Smooth muscle cell (in vitro differentiated cells): ENCODE measurements around the gene NECTIN2. TPM values are rescaled to one million over a fixed set of nuclear protein-coding genes. Genes with fewer than 3 reads are reported as not detected.

Experiments
- DNase-seq: peaks from one replicate; lab custom pipeline; 2025; ENCODE audit not compliant: unreplicated experiment; lab: John Stamatoyannopoulos, UW
- H2AFZ ChIP-seq: fragments of 200-600 bp; sonication (generic); 2 replicates; pipeline ENCODE4 v1.6.0; 2016; ENCODE audit warnings: antibody characterized with exemption, low read depth, mild to moderate bottlenecking
- H3F3A ChIP-seq: fragments of 200-600 bp; sonication (generic); 2 replicates; pipeline ENCODE4 v1.6.0; 2017; ENCODE audit warnings: antibody characterized with exemption, low read depth
- H3K27ac ChIP-seq: fragments of 200-600 bp; sonication (generic); 2 replicates; pipeline ENCODE4 v1.5.1; 2016; ENCODE audit warnings: low read depth, mild to moderate bottlenecking
- H3K27me3 ChIP-seq: fragments of 200-600 bp; sonication (generic); 2 replicates; pipeline ENCODE4 v1.6.1; 2016; ENCODE audit warnings: low read depth, mild to moderate bottlenecking
- H3K36me3 ChIP-seq: fragments of 200-600 bp; sonication (generic); 2 replicates; pipeline ENCODE4 v1.5.1; 2016; ENCODE audit warnings: low read depth
- H3K4me1 ChIP-seq: fragments of 200-600 bp; sonication (generic); 2 replicates; pipeline ENCODE4 v1.5.1; 2016; ENCODE audit warnings: low read depth
- H3K4me2 ChIP-seq: fragments of 200-600 bp; sonication (generic); 2 replicates; pipeline ENCODE4 v1.6.0; 2016; ENCODE audit warnings: mild to moderate bottlenecking
- H3K4me3 ChIP-seq: fragments of 200-600 bp; sonication (generic); 2 replicates; pipeline ENCODE4 v1.5.1; 2016; ENCODE audit warnings: mild to moderate bottlenecking
- H3K79me2 ChIP-seq: fragments of 200-600 bp; sonication (generic); 2 replicates; pipeline ENCODE4 v1.6.0; 2016; ENCODE audit warnings: low read depth, mild to moderate bottlenecking
- H3K9ac ChIP-seq: fragments of 200-600 bp; sonication (generic); 2 replicates; pipeline ENCODE4 v1.6.0; 2016; ENCODE audit warnings: low read depth
- H3K9me3 ChIP-seq: fragments of 200-600 bp; sonication (generic); replicated peaks from 2 replicates; pipeline ENCODE4 v1.5.1; 2016; ENCODE audit warnings: low read depth
- H4K20me1 ChIP-seq: fragments of 200-600 bp; sonication (generic); 2 replicates; pipeline ENCODE4 v1.6.0; 2016; ENCODE audit warnings: low read depth
- CTCF ChIP-seq: fragments of 200-600 bp; sonication (generic); IDR thresholded peaks from 2 replicates; pipeline ENCODE4 v1.5.1; 2017; ENCODE audit warnings: borderline replicate concordance, mild to moderate bottlenecking, antibody characterized with exemption; ENCODE audit not compliant: insufficient read depth, poor library complexity, severe bottlenecking
- WGBS: methylation state at CpG from one replicate; pipeline ENCODE4 v1.1.7; 2016; ENCODE audit warnings: low lambda C conversion rate; 5-methylcytosine and 5-hydroxymethylcytosine counted together
- polyA plus RNA-seq: library from polyadenylated mRNA; unstranded; fragments of >200 nt; fragmentation: Nextera tagmentation; extraction: Ambion mirVana; gene quantifications from 2 replicates; pipeline ENCODE4 v1.2.1, GENCODE V29; 2016
- total RNA-seq: library from RNA; depleted of rRNA; stranded (reverse); fragments of >200 nt; gene quantifications from 2 replicates; pipeline ENCODE4 v1.2.3, GENCODE V29; 2014

NECTIN2 gene
- total and polyA plus RNA-seq, 2 experiments from 2014 or later, result 94.6 to 160 TPM

- H3K27ac ChIP-seq, result no peak overlapping the region
Observed at GRCh38 chr19:44809577-44810233, 36.4 kb upstream of the NECTIN2 start.

GRCh38 chr19:44810234-44811121 lies 35.6 kb upstream of the NECTIN2 start:
- no peak overlapping the region for H3K4me3 ChIP-seq
- H3K27me3 ChIP-seq, result no peaks in the 10 kb centered on the region
- H2AFZ ChIP-seq, result no peak overlapping the region
- no peak overlapping the region for H3K9ac ChIP-seq
- no peaks in the 10 kb centered on the region for H4K20me1 ChIP-seq
- no peaks in the 10 kb centered on the region for H3F3A ChIP-seq
- H3K27ac ChIP-seq, result no peak overlapping the region
- H3K36me3 ChIP-seq, result no peaks in the 10 kb centered on the region
- H3K4me1 ChIP-seq, result peaks cover 15% of the 10 kb centered on the region
- no peak overlapping the region for H3K4me2 ChIP-seq
- no peak for DNase-seq
- WGBS, result 77% methylated on average over 12 of the region's 13 CpGs
- TF ChIP-seq CTCF, result no peak
- no peaks in the 10 kb centered on the region for H3K79me2 ChIP-seq
- no peaks in the 10 kb centered on the region for H3K9me3 ChIP-seq

More at GRCh38 chr19:44809577-44810233, 36.4 kb upstream of the NECTIN2 start:
- no peaks in the 10 kb centered on the region for H4K20me1 ChIP-seq
- H3K4me3 ChIP-seq, result peak overlapping the region; percentile 75
- no peak for DNase-seq
- WGBS, result 49% methylated on average over 7 of the region's 7 CpGs
- no peaks in the 10 kb centered on the region for H3K79me2 ChIP-seq
- H3F3A ChIP-seq, result no peaks in the 10 kb centered on the region
- H3K27me3 ChIP-seq, result no peaks in the 10 kb centered on the region
- H3K4me2 ChIP-seq, result peak overlapping the region; percentile 99
- no peaks in the 10 kb centered on the region for H3K9me3 ChIP-seq
- H3K9ac ChIP-seq, result no peak overlapping the region
- H3K36me3 ChIP-seq, result no peaks in the 10 kb centered on the region
- no peak for TF ChIP-seq CTCF
- peak overlapping the region; percentile 89 for H2AFZ ChIP-seq
- H3K4me1 ChIP-seq, result peaks cover 15% of the 10 kb centered on the region

GRCh38 chr19:44811122-44811419 lies 35.0 kb upstream of the NECTIN2 start:
- Histone ChIP-seq H3K9me3 (no peaks in the 10 kb centered on the region), H3K27ac (no peak overlapping the region), H2AFZ (no peak overlapping the region), H3F3A (no peaks in the 10 kb centered on the region), H3K4me1 (peaks cover 15% of the 10 kb centered on the region), H4K20me1 (no peaks in the 10 kb centered on the region), H3K27me3 (no peaks in the 10 kb centered on the region), H3K4me3 (no peak overlapping the region), H3K9ac (no peak overlapping the region), H3K79me2 (no peaks in the 10 kb centered on the region), H3K4me2 (no peak overlapping the region), H3K36me3 (no peaks in the 10 kb centered on the region)
- 100% methylated on average over 7 of the region's 7 CpGs for WGBS
- DNase-seq, result no peak
- TF ChIP-seq CTCF, result no peak
